Measurements from ENCODE around the gene UBAP1. TPM values are rescaled to one million over a fixed set of nuclear protein-coding genes. Genes with fewer than 3 reads are reported as not detected.
A peak's percentile ranks its signal among the peaks of the same experiment; 100 is the strongest.

Gene UBAP1
- total RNA-seq, 2 experiments from 2014 or later = 28.2 to 29.8 TPM

DNA sequence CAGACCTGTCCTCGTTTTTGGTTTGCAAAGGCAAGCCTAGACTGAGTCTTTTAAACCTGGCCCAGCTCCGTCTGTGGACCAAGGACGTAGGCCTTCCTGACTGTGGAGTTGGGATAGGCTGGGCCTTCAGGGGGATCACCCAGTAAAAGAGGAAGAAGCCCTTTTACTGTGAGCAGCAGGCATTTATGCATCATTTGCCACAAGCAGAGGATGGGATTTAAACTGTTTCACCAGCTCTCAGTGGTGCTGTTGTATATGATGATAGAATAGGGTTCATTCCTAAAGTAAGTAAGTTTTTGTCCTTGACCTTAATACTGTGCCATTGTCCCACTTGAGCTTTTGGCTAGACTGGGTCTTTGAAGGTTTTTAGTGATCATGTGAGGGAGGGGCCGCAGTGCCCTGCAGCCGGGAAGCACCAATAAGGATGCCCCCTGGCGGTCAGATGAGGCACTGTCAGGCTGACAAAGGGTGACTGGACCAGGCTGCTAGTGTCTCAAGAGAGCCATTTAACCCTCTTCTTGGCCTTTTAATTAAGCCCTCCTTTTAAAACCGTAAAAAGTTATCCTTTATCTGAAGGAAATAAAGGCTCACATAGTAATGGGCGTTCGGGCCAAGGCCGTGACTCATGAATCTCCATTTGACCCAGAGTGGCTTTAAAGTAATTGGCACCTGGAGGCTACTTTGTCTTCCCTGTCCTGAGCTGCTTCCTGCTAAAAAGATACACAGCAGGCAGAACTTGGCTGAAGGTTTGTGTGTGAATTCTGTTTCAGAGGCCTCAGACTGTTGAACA lies 74.0 kb downstream of the UBAP1 start:
- Mint-ChIP-seq H3K36me3 (ENCODE audit: low read depth) (peaks cover 20% of the 10 kb centered on the region), H3K27ac (no peak overlapping the region), H3K4me3 (no peak overlapping the region), H3K27me3 (no peaks in the 10 kb centered on the region), H3K4me1 (ENCODE audit: low read depth) (peaks cover 12% of the 10 kb centered on the region), H3K9me3 (no peaks in the 10 kb centered on the region)
- ATAC-seq (peak; percentile 85), DNase-seq (peak; percentile 79)
- TF ChIP-seq, protein P1, sequence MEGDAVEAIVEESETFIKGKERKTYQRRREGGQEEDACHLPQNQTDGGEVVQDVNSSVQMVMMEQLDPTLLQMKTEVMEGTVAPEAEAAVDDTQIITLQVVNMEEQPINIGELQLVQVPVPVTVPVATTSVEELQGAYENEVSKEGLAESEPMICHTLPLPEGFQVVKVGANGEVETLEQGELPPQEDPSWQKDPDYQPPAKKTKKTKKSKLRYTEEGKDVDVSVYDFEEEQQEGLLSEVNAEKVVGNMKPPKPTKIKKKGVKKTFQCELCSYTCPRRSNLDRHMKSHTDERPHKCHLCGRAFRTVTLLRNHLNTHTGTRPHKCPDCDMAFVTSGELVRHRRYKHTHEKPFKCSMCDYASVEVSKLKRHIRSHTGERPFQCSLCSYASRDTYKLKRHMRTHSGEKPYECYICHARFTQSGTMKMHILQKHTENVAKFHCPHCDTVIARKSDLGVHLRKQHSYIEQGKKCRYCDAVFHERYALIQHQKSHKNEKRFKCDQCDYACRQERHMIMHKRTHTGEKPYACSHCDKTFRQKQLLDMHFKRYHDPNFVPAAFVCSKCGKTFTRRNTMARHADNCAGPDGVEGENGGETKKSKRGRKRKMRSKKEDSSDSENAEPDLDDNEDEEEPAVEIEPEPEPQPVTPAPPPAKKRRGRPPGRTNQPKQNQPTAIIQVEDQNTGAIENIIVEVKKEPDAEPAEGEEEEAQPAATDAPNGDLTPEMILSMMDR (IDR thresholded peaks at IDR 0.05) = peak; percentile 95
- intact Hi-C loops (cut with micrococcal nuclease) = loop anchor here (10.0 kb wide), 1 partner anchor 128 kb away; the partner anchor contains the start of gene DCAF12
- ChIA-PET POLR2A (interaction anchor here (0.6 to 0.7 kb wide), 3 partner anchors 10 to 72 kb away, joined by 3 read pairs; no protein-coding TSS in a partner anchor), CTCF (interaction anchor here (0.6 to 6.1 kb wide), 52 partner anchors 9 to 630 kb away, joined by 3 to 53 read pairs (median 4); partner anchors contain the start of genes MYORG and UBAP1)

DNA sequence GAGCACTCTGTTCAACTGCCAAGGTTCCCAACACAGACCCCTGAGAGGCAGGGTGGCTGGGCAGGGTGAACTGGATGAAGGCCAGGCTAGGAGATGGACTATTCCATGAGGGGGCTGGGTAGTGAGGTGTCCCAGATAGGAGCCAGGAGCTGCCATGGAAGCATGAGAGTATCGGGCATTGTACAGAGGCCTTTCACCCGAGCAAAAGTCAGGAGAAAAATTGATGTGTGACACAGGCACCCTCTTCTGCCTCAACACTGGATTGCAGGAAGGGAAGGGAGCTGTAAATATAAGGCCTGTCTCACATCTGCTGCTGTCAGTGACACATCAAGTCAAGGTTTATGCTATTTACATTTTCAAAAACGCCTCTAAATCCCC lies 74.6 kb downstream of the UBAP1 start:
- TF ChIP-seq, protein P1 (IDR thresholded peaks at IDR 0.05) = no peak
- intact Hi-C loops (cut with micrococcal nuclease) = loop anchor here (10.0 kb wide), 1 partner anchor 129 kb away; the partner anchor contains the start of gene DCAF12
- ChIA-PET CTCF (interaction anchor here (0.7 to 6.1 kb wide), 34 partner anchors 9 to 631 kb away, joined by 3 to 53 read pairs (median 4); partner anchors contain the start of genes MYORG and UBAP1), POLR2A (interaction anchor here (0.6 to 0.7 kb wide), 3 partner anchors 11 to 60 kb away, joined by 3 read pairs; no protein-coding TSS in a partner anchor)
- Mint-ChIP-seq H3K27ac (no peak overlapping the region), H3K4me1 (ENCODE audit: low read depth) (peaks cover 12% of the 10 kb centered on the region), H3K27me3 (no peaks in the 10 kb centered on the region), H3K36me3 (ENCODE audit: low read depth) (peaks cover 20% of the 10 kb centered on the region), H3K9me3 (no peaks in the 10 kb centered on the region), H3K4me3 (no peak overlapping the region)
- DNase-seq (no peak), ATAC-seq (no peak)

DNA sequence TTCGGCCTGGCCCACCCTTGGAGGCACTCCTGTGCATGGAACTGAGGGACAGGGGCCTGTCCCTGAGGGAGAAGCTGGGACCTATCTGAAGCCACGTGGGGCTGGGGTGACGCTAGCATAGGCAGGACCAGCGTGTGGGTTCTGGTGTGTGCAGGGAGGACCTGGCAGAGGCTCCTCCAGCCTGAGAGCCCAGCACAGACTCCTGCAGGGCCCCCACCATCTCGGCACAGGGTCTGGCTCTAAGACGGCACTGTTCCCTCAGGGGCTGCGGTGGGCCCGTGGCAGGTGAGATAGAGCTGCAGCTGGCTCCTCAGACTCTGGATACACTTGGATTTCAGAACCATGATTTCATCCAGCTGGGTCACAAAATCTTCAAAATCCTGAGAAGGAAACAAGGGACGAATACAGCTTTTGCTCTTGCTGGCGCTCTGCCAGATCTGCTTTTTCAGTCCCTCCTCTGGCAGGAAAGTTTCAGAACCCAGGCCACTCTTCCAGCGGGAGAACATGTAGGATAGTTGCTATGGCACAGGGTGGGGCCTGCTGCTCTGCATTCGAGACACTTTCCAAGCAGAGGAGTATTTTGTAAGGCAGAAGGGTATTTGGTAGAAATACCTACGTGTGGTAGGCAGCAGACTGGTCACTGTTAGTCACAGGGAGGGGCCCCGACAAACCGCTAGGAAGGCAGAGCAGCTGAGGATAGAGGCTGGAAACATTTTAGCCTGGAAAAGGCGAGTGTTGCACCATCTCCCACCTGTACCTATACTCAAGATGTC lies 75.5 kb downstream of the UBAP1 start:
- CTCF ChIA-PET = interaction anchor here (0.7 to 6.1 kb wide), 20 partner anchors 8 to 632 kb away, joined by 3 to 53 read pairs (median 4); partner anchors contain the start of gene MYORG
- Mint-ChIP-seq H3K9me3 (no peaks in the 10 kb centered on the region), H3K36me3 (ENCODE audit: low read depth) (peaks cover 27% of the 10 kb centered on the region), H3K4me1 (ENCODE audit: low read depth) (peaks cover 12% of the 10 kb centered on the region), H3K27me3 (no peaks in the 10 kb centered on the region), H3K4me3 (no peak overlapping the region), H3K27ac (peak overlapping the region; percentile 10)
- TF ChIP-seq, protein P1 (IDR thresholded peaks at IDR 0.05) = no peak
- intact Hi-C loops (cut with micrococcal nuclease) = loop anchor here (10.0 kb wide), 1 partner anchor 130 kb away; the partner anchor contains the start of gene DCAF12
- ATAC-seq (no peak), DNase-seq (no peak)
- POLR2A ChIA-PET = interaction anchor here (0.7 kb wide), 1 partner anchor 20 kb away, joined by 3 read pairs; no protein-coding TSS in a partner anchor

DNA sequence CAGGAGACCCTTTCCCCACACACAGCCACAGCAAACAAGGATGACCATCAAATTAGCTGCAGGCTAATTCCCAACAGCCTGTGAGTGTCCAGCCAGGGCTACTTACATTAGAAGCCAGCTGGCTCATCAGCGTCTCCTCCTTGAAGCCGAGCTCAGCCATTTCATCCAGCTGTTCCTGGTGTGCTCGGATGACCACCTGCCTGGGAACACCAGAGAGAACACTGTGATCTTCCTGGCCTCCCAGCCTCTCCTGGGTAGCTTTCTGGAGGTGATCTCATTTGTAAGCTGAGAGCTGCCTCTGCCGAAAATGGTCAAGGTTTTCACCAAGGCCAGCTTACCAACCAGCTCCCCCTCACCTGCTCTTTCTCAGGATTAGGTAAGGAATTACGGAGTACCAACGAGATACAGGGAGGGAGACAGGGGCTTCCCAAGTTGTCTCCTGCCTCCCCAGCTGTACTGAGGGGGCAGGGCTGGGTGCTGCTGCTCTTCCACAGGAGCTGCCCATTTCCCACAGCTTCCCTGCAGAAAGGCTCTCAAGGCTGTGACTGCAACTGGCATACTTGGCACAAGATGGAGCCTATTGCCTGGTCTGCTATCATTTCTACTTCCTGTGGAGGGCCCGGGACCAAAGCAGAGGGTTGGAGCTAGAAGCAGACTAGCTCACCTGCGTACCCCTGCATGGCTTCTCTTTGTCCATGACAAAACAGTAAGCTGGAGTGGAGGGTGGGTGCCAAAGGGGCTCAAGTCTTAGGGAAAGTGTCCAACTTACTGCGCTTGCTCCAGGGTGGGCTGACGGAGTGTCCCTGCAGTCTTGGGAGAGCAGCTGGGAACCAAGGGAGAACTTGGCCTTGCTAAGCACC lies 76.4 kb downstream of the UBAP1 start:
- POLR2A ChIA-PET = interaction anchor here (0.6 kb wide), 1 partner anchor 1306 kb away, joined by 3 read pairs; no protein-coding TSS in a partner anchor
- Mint-ChIP-seq H3K4me3 (no peak overlapping the region), H3K27ac (no peak overlapping the region), H3K36me3 (ENCODE audit: low read depth) (peaks cover 29% of the 10 kb centered on the region), H3K9me3 (no peaks in the 10 kb centered on the region), H3K27me3 (no peaks in the 10 kb centered on the region), H3K4me1 (ENCODE audit: low read depth) (peaks cover 12% of the 10 kb centered on the region)
- ATAC-seq (no peak), DNase-seq (no peak)
- CTCF ChIA-PET = interaction anchor here (1.1 to 6.1 kb wide), 11 partner anchors 12 to 182 kb away, joined by 3 to 53 read pairs (median 4); partner anchors contain the start of gene MYORG
- intact Hi-C loops (cut with micrococcal nuclease) = loop anchor here (5.0 to 10.0 kb wide), 2 partner anchors 122 to 130 kb away; partner anchors contain the start of genes DCAF12 and MYORG
- TF ChIP-seq, protein P1 (IDR thresholded peaks at IDR 0.05) = no peak
